Adrenal gland (tissue), 12 donors: ENCODE measurements around the gene TMEM121. TPM values are rescaled to one million over a fixed set of nuclear protein-coding genes. Genes with fewer than 3 reads are reported as not detected.

Experiments used
- DNase-seq, 7 donors: peaks; one replicate each; pipeline ENCODE4 v3.0.0-alpha.2; 2019 to 2020
- H3K27ac ChIP-seq, 5 donors: fragments of 200-600 bp; sonication (generic) in 4 of 5; 1 replicate in 3 of 5; 2 replicates in 2 of 5; pipeline versions ENCODE4 v1.5.1 to v1.8.0; 2016 to 2020; ENCODE audit warnings: mild to moderate bottlenecking in 1 of 5
- H3K27me3 ChIP-seq: fragments of 200-600 bp; 2 replicates; pipeline ENCODE4 v1.8.0; 2021
- H3K36me3 ChIP-seq, 2 donors: fragments of 200-600 bp; replicated peaks in 1 of 2; 1 replicate in 1 of 2; 2 replicates in 1 of 2; pipeline versions ENCODE4 v1.5.1 to v1.8.0; 2018 to 2022
- H3K4me1 ChIP-seq, 2 donors: fragments of 200-600 bp; replicated peaks in 1 of 2; 1 replicate in 1 of 2; 2 replicates in 1 of 2; pipeline versions ENCODE4 v1.5.1 to v1.8.0; 2018 to 2021
- H3K4me3 ChIP-seq, 4 donors: fragments of 200-600 bp; sonication (generic) in 3 of 4; one replicate each; pipeline ENCODE4 v1.5.1; 2016 to 2018
- H3K9me3 ChIP-seq, 3 donors: fragments of 200-600 bp; sonication (generic) in 1 of 3; replicated peaks in 1 of 3; 1 replicate in 2 of 3; 2 replicates in 1 of 3; pipeline versions ENCODE4 v1.5.1 to v1.8.0; 2016 to 2021
- POLR2A ChIP-seq, 2 donors: fragments of 450-650 bp; IDR thresholded peaks; one replicate each; pipeline ENCODE4 v1.6.1; 2017; ENCODE audit warnings: antibody characterized with exemption in 2 of 2, mild to moderate bottlenecking in 2 of 2, moderate library complexity in 1 of 2
- WGBS, 4 donors: extraction: QIAGEN DNeasy Blood & Tissue Kit in 2 of 4; methylation state at CpG; one replicate each; pipeline versions ENCODE4 v1.1.5 to v1.1.7; 2013 to 2017; 5-methylcytosine and 5-hydroxymethylcytosine counted together
- intact Hi-C, 2 donors: fragments of 100-400 bp; cut with DNase I; formaldehyde crosslinking; loops; one replicate each; pipeline versions ENCODE4 v1.14.1 to v1.15.0; 2022 to 2023
- polyA plus RNA-seq, 3 donors: library from polyadenylated mRNA; stranded (reverse); fragments of 200-250 nt in 2 of 3; fragments of 350-450 nt in 1 of 3; fragmentation: Illumina TruSeq in 1 of 3; extraction: RNeasy Lipid Tissue Mini Kit (QIAGEN cat#74804) in 1 of 3; gene quantifications; one replicate each; pipeline ENCODE4 v1.2.3, GENCODE V29; 2013 to 2014
- total RNA-seq, 9 donors: library from RNA; depleted of rRNA in 4 of 9; stranded (reverse); fragments of >200 nt in 4 of 9; fragments of 120-200 nt in 1 of 9; fragmentation: NEBNext Ultra II Directional in 1 of 9; extraction: Animal tissue kit (Norgen Biotek cat#: 25700) in 1 of 9; gene quantifications; one replicate each; pipeline versions ENCODE4 v1.1.0 to v1.2.4, GENCODE V29; 2013 to 2023
- TF ChIP-seq, protein P1 (sequence below), 6 experiments: fragments of 450-650 bp in 4 of 6; fragments of 200-600 bp in 2 of 6; sonication (generic) in 1 of 6; IDR thresholded peaks; 1 replicate in 5 of 6; 2 replicates in 1 of 6; pipeline versions ENCODE4 v1.5.1 to v1.8.0; 2016 to 2021; ENCODE audit warnings: antibody characterized with exemption in 6 of 6, mild to moderate bottlenecking in 2 of 6, moderate library complexity in 1 of 6
- donor health status: healthy with polysubstance abuse.
- donor health status: Bipolar disorder and iron deficiency.
- donor health status: DM: yes; HTN: yes; CAD: no.
- donor health status: DM: no; HTN: no; CAD: no.
- donor health status: DM: no; HTN: no; CAD: no.
- donor health status: DM: yes; HTN: yes; CAD: no.

TMEM121 gene
- total and polyA plus RNA-seq, 12 donors, result 0.78 to 12.1 (median 1.7) TPM; not detected in 1

DNA sequence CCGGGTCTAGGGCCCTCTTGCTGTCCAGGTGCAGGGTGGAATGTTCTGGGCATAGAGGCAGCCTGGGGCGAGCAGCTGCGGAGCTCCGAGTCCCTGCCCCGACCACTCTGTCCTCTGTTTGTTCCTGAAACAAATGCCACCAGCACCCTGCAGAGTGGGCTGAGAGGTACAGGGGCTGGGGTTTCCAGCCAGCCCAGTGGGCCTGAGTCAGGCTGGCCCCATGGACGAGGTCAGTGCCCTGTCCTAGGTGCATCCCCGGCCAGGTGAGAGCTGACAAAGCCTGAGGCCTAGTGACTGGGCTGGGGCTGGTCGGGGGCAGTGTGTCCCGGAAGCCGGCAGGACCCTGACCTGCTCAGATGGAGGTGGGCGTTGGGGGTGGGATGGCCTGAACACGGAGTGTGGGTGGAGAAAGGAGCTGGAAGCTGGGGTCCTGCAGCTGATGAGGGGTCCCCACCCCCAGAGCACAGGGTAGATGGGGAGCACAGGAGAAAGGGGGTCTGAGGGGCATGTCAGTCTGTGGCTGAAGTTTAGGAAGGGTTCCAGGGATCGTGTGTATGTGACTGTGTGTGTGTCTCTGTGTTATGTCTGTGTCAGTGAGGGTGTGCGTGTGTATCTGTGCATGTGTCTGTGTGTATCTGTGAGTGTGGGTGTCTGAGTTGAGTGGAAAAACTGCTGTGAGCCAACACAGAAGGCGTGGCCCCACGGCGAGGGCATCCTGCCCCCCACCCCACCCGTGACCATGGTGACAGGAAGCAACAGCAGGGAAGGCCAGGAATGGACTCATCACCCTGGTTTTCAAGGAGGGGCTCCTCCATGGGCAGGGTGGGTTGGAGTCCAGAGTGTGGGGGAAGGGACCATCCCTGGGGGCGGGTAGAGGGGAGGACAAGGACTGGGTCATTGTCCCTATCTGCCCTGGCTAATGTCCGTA lies 42.0 kb upstream of the TMEM121 start:
- Histone ChIP-seq H3K9me3 (no peaks in the 10 kb centered on the region), H3K27me3 (peaks cover 11% of the 10 kb centered on the region), H3K4me3 (no peak overlapping the region), H3K27ac (peak overlapping the region in 1 of 5 donors; percentile 26), H3K4me1 (peaks cover 13 to 53% of the 10 kb centered on the region in 2 donors), H3K36me3 (no peaks in the 10 kb centered on the region)
- WGBS, 4 donors, result 54 to 65% (median 58%) methylated on average over 13 to 20 of the region's 20 CpGs
- intact Hi-C loops, result no loop called here
- no peak for TF ChIP-seq POLR2A (IDR thresholded peaks at IDR 0.05)
- TF ChIP-seq, protein P1, sequence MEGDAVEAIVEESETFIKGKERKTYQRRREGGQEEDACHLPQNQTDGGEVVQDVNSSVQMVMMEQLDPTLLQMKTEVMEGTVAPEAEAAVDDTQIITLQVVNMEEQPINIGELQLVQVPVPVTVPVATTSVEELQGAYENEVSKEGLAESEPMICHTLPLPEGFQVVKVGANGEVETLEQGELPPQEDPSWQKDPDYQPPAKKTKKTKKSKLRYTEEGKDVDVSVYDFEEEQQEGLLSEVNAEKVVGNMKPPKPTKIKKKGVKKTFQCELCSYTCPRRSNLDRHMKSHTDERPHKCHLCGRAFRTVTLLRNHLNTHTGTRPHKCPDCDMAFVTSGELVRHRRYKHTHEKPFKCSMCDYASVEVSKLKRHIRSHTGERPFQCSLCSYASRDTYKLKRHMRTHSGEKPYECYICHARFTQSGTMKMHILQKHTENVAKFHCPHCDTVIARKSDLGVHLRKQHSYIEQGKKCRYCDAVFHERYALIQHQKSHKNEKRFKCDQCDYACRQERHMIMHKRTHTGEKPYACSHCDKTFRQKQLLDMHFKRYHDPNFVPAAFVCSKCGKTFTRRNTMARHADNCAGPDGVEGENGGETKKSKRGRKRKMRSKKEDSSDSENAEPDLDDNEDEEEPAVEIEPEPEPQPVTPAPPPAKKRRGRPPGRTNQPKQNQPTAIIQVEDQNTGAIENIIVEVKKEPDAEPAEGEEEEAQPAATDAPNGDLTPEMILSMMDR (IDR thresholded peaks at IDR 0.05), result no peak
- DNase-seq, result peak in 1 of 7 donors; percentile 80

DNA sequence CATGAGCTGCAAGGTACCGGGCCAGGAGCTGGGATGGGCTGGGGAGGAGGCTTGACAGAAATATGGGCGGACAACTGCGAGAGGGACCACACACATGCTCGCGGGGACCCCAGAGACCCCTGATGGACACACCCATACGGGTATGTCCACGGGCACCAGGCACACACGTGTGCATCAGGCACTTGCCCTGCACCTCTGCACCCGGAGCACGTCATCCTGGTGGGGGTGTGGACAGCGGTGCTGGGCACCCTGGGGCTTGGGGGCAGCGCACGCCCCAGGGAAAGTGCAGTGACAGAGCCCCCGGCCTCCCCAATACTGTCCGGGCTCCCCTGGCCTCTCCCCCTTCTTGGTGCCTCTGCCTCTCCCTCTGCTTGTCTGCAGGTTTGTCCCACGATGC lies 41.4 kb upstream of the TMEM121 start:
- Histone ChIP-seq H3K9me3 (no peaks in the 10 kb centered on the region), H3K4me1 (peaks cover 16 to 56% of the 10 kb centered on the region in 2 donors), H3K4me3 (no peak overlapping the region), H3K27me3 (peaks cover 11% of the 10 kb centered on the region), H3K36me3 (no peaks in the 10 kb centered on the region), H3K27ac (no peak overlapping the region)
- TF ChIP-seq POLR2A (IDR thresholded peaks at IDR 0.05), result no peak
- TF ChIP-seq, protein P1 (IDR thresholded peaks at IDR 0.05), result no peak
- 74 to 88% (median 78%) methylated on average over 5 to 16 of the region's 16 CpGs for WGBS, 4 donors
- DNase-seq, result no peak
- intact Hi-C loops, result loop anchor here (5.0 kb wide), 2 partner anchors 38 to 113 kb away; no protein-coding TSS in a partner anchor

DNA sequence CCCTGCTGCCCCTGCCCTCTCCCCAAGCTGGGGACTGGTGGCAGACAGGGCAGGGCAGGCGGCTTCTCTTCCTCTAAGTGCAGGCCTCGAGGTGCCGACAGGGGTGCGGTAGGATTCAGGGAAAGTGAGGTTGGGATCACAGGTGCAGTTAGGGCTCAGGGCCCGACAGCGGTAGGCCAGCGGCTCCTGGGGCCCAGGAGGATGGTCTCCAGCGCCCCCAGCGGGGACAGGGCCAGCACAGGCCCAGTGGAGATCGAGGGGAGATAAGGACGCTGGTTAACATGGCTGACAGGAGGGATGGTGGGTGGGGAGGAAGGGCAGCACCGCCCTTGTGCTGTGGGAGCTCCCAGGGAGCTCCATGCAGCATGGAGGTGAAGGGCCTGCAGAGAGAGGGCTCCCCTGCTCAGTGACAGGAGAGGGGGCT lies 40.6 kb upstream of the TMEM121 start:
- H3K4me3 ChIP-seq, result no peak overlapping the region
- H3K9me3 ChIP-seq, result no peaks in the 10 kb centered on the region
- H3K36me3 ChIP-seq, result no peaks in the 10 kb centered on the region
- peaks cover 20 to 55% of the 10 kb centered on the region in 2 donors for H3K4me1 ChIP-seq
- TF ChIP-seq, protein P1 (IDR thresholded peaks at IDR 0.05), result peak in 2 of 6 experiments; percentile 19 to 31
- no peak for TF ChIP-seq POLR2A (IDR thresholded peaks at IDR 0.05)
- peak in 1 of 7 donors; percentile 62 for DNase-seq
- WGBS, 4 donors, result 0 to 55% (median 38%) methylated on average over 1 to 12 of the region's 12 CpGs
- peak overlapping the region in 1 of 5 donors; percentile 6 for H3K27ac ChIP-seq
- peaks cover 11% of the 10 kb centered on the region for H3K27me3 ChIP-seq
- intact Hi-C loops, result loop anchor here (5.0 kb wide), 2 partner anchors 38 to 113 kb away; no protein-coding TSS in a partner anchor

DNA sequence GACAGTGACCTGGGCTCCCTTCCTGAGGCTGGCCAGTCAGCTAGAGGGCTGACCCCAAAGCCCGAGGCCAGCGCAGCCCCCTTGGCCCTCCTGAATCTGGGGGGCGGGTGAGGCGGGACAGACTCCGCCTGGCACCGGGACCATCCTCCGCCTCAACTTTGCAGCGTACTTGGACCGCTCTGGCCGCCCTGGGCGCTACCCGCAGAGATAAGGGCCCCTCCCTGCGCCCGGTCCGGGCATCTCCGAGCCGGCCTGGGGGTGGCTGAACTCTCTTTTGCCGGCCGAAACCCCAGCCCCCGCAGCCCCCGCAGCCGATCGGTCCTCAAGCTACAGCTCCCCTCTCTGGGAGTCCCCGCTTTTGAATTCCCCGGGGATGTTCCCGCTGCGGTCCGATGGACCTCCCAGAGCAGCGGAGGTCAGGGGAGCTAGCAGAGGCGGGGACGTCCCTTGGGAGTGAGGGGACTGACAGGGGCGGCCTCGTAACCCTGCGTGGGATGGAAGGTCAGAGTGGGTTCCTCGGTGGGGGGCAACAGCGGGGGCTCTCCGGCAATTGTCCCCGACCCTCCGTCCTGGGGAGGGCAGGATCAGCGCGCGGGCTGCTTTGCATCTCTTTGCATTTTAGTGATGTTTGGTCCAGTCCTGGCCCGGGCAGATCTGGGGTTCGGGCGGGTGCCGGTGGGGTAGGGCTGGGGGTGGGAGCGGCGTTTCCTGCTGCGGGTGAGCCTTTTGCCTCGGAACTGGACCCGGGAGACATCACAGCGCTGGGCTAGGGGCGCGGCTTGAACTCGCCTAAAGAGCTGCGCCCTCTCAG lies 40.0 kb upstream of the TMEM121 start, which contains the start of gene CRIP1:
Gene CRIP1, plus strand, starts transcription at position 724 of the 811 bp plus-strand sequence. CDS start 374 bp downstream, outside the sequence.
- Histone ChIP-seq H3K27me3 (peaks cover 11% of the 10 kb centered on the region), H3K4me1 (peaks cover 18 to 49% of the 10 kb centered on the region in 2 donors), H3K4me3 (peak within 1 kb of the TSS in 2 of 4 donors; percentile 3 to 44), H3K9me3 (no peaks in the 10 kb centered on the region), H3K27ac (peak within 1 kb of the TSS in 2 of 5 donors; percentile 6 to 44), H3K36me3 (no peaks in the 10 kb centered on the region)
- no peak for DNase-seq
- WGBS, 4 donors, result 0 to 24% (median 7%) methylated on average over 4 to 56 of the region's 56 CpGs
- no peak for TF ChIP-seq POLR2A (IDR thresholded peaks at IDR 0.05)
- TF ChIP-seq, protein P1 (IDR thresholded peaks at IDR 0.05), result no peak
- intact Hi-C loops, result loop anchor here (5.0 kb wide), 2 partner anchors 39 to 114 kb away; no protein-coding TSS in a partner anchor
